HL-60/S4 (cell line): ENCODE data around the gene IFITM10.

Source experiments
- in situ Hi-C: fragments of 300-500 bp; cut with MboI; formaldehyde crosslinking; loops from 2 replicates; pipeline ENCODE4 v1.14.3; 2022; ENCODE audit warnings: low sequenced_read_pairs

IFITM10 gene

DNA sequence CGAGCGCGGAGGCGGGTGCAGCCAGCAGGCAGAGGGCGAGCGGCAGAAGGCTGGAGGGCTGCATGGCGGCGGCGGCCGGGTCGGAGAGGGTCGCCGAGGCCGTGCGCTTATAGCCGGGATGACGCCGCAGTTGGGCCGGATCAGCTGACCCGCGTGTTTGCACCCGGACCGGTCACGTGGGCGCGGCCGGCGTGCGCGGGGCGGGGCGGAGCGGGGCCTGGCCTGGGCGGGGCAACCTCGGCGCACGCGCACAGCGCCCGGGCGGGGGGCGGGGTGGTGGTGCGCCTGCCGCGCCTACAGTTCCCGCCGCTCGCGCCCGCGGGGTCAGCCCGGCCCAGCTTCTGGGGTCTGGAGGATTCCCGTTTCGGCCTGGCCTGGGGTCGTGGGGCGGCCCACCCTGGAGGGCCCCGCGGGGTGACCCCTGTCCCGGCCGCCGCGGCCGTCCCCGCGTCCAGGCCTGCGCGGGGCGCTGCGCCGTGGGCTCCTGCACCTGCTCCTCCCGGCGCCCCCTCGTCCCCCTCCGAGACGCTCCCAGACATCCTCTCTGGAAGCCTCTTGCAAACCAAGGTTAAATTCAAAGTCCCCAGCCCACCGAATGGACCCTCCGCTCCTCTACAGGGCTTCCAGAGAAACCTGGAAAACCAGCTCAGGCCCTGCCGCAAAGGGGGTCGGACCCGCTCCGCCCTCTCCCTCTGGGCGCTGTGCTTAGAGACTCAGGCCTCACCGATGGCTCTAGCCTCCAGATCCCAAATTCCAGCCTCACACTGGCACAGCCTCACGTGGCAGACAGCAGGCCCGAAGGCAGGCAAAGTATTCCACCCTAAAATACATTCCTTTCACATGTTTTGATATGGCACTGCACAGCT lies 13.6 kb upstream of the IFITM10 start, which contains the start of gene CTSD:
TSS of gene CTSD (minus strand) at position 132 of the 866 bp plus-strand sequence. CDS start at position 64, 68 bp downstream.
- in situ Hi-C loops = no loop called here

DNA sequence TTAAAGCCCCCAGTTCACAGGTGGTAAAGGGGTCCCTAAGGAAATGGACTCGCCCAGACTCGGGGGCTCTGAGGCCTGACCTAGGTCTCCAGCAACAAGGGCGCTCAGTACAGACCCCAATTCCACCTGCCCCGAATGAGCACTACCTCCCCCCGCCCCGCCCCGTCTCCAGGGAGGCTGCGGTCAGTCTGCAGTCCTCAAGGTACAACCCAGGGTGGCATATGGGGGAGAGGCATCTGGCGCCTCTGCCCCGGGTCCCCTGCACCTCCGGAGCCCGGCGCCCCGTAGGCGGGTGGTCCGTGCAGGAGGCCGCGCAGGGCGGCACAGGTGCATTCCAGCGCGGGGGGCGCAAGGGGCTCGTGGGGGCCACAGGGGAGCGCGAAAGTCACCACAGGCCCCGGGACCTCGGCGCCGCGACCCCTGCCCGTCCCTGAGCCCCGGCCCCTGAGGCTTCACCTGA lies 13.0 kb upstream of the IFITM10 start:
- in situ Hi-C loops = no loop called here

- in situ Hi-C loops = no loop called here
These were observed 12.3 kb upstream of the IFITM10 start for GRCh38 chr11:1762537-1763302.

- in situ Hi-C loops = no loop called here
These were observed 11.6 kb upstream of the IFITM10 start for GRCh38 chr11:1761857-1762536.

GRCh38 chr11:1761110-1761856 lies 10.9 kb upstream of the IFITM10 start:
- in situ Hi-C loops = no loop called here

- in situ Hi-C loops = no loop called here
These were observed 10.1 kb upstream of the IFITM10 start for GRCh38 chr11:1760351-1761109.

DNA sequence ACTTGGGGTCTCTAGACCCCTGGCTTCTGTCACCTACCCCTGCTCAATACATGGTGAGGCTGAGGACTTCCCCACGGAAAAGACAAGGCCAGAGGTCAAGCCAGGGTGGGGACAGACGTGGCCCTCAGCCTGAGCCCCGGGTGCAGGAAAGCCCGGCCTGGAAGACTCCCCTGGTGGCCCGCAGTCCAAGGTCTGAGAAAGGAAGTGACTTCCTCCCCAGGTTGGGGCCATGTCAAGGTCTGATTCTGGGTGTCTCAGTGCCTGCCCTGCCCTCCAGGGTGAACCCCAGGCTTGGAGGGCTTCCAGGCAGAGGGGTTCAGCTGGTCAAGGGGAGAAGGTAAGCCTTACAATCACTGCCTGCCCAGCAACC lies 9.4 kb upstream of the IFITM10 start:
- in situ Hi-C loops = no loop called here

- in situ Hi-C loops = no loop called here
These were observed 8.9 kb upstream of the IFITM10 start for GRCh38 chr11:1759151-1759850.

GRCh38 chr11:1758611-1759150 lies 8.3 kb upstream of the IFITM10 start:
- in situ Hi-C loops = no loop called here

DNA sequence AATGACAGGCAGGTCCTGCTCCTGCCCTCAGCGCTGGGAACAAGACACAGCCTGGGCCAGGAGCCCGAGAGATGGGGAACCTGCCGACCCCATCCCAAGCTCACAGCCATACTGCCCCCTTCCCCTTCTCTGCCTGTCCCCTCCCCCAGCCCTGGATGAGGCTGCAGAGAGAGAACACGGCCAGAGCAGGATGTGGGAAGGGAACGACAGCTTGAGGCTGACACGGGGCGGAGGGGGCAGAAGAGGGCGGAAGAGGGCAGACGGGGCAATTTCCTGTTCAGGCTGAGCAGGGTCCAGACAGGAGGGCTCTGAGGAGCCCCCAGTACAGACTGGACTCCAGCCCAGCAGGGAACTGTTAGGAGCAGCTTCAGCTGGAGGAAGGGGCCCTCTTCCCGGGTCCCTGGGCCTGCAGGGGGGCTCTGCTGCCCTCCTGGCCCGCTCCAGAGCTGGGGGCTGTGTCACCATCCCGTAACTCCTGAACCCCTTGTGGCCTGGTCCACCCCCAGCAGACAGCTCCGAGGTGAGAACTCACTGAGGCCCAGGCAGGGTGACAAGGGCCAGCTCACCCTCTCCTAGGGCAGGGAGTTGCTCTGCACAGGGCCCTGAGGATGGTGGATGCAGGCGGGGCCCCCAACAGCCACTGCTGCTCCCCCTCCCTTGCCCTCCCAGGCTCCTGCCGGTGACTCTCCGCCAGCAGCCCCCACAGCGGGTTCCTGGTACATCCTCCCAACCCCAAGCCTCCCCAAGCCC lies 7.6 kb upstream of the IFITM10 start:
- in situ Hi-C loops = no loop called here

GRCh38 chr11:1756791-1757771 lies 6.7 kb upstream of the IFITM10 start:
- in situ Hi-C loops = no loop called here

DNA sequence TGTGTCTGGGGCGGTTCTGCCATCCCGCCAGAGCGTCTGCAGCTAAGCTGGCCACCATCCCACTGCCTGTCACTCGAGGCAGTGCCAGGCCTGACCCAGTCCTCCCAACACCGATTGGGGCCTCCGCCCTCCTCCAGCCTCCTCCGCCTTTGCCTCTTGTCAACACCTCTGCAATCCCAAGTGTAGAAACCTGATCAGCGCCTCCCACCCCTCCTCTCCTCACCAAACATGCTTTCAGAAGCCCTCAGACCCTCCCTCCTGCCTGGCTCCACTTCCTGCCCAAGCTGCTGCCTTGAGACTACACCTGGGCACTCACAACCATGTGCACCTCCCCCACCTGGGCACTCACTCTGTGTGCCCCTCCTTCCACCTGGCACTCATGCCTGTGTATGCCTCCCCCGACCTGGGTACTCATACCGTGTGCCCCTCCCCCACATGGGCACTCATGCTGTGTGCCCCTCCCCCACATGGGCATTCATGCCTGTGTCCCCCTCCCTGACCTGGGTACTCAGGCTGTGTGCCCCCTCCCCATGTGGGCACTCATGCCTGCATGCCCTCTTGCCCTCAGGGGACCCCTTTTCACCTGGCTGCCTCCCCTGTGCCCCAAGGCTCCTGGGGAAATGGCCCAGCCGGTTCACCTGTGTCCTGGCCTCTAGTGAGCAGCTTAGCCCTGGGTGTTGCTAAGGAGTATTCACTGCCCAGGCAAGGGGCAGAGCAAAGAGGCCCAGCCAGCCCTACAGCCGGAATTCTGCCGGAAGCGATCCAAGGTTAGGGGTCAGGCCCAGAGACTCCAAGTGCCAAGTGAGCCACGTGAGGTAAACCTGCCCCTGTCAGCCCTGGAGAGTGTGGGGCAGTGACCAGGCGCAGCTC lies 5.5 kb upstream of the IFITM10 start:
- in situ Hi-C loops = no loop called here

DNA sequence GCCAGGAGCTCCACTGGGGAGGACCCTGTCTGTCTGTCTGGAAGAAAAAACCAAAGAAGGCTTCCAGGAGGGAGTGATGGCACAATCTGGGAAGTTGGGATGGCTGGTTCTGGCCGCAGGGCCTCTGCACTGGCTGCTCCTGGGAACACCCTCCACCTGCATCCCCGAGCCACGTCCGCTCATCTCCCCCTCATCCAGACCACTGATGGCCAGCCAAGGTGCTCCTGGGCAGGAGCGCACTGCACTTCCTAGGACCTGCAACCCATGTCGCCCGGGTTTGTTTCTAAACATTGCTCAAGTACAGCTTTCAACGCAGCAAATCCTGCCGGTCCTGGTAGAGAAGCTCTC lies 4.9 kb upstream of the IFITM10 start:
- in situ Hi-C loops = no loop called here

DNA sequence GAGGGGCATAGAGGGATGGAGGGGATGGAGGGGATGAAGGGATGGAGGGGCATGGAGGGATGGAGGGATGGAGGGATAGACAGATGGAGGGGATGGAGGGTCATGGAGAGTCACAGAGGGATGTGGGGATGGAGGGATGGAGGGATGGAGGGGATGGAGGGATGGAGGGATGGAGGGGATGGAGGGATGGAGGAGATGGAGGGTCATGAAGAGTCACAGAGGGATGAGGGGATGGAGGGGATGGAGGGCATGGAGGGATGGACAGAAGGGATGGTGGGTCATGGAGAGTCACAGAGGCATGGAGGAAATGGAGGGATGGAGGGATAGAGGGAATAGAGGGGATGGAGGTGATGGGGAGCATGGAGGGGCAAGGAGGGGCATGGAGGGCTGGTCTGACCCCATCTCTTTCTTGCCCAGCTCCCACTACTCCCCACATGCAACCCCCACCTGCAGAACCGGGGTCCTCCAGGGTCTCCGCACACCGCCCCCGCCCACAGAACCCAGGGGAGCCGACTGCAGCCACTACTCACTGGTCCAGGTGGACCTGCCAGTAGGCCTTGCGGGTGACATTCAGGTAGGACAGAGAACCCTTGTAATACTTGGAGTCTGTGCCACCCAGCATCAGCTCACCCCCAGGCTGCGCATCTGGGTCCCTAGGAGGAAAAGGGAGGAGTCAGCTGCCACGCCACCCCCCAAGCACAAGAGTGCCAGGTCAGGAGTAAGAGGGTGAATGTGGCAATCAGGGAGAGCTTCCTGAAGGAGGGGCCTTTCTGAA lies 4.2 kb upstream of the IFITM10 start:
- in situ Hi-C loops = no loop called here

GRCh38 chr11:1753929-1754305 lies 3.5 kb upstream of the IFITM10 start:
- in situ Hi-C loops = no loop called here
